Vagina (tissue), 2 donors: Measurements from ENCODE around the gene NDUFB5.

Experiments
- CTCF ChIP-seq, 3 experiments: fragments of 450-650 bp in 2 of 3; fragments of 200-600 bp in 1 of 3; sonication (generic) in 1 of 3; IDR thresholded peaks; one replicate each; pipeline ENCODE4 v1.5.1; 2017 to 2019; ENCODE audit warnings: antibody characterized with exemption in 3 of 3, mild to moderate bottlenecking in 2 of 3, moderate library complexity in 2 of 3
- POLR2AphosphoS5 ChIP-seq, 2 donors: sonication (generic); formaldehyde crosslinking; IDR thresholded peaks; one replicate each; pipeline ENCODE4 v1.9.0; 2017; ENCODE audit warnings: antibody characterized with exemption in 2 of 2, mild to moderate bottlenecking in 2 of 2, low read depth in 1 of 2; ENCODE audit not compliant: insufficient read depth in 1 of 2

GRCh38 chr3:179642871-179643270, 38.3 kb downstream of the NDUFB5 start:
- TF ChIP-seq POLR2AphosphoS5 (IDR thresholded peaks at IDR 0.05; ENCODE audit: insufficient read depth in 1 of 2, low read depth in 1 of 2) (no peak), CTCF (IDR thresholded peaks at IDR 0.05) (no peak)
